Measurements from ENCODE around the gene HSPA13.
A peak's percentile ranks its signal among the peaks of the same experiment; 100 is the strongest.

HSPA13 gene, protein sequence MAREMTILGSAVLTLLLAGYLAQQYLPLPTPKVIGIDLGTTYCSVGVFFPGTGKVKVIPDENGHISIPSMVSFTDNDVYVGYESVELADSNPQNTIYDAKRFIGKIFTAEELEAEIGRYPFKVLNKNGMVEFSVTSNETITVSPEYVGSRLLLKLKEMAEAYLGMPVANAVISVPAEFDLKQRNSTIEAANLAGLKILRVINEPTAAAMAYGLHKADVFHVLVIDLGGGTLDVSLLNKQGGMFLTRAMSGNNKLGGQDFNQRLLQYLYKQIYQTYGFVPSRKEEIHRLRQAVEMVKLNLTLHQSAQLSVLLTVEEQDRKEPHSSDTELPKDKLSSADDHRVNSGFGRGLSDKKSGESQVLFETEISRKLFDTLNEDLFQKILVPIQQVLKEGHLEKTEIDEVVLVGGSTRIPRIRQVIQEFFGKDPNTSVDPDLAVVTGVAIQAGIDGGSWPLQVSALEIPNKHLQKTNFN

DNA sequence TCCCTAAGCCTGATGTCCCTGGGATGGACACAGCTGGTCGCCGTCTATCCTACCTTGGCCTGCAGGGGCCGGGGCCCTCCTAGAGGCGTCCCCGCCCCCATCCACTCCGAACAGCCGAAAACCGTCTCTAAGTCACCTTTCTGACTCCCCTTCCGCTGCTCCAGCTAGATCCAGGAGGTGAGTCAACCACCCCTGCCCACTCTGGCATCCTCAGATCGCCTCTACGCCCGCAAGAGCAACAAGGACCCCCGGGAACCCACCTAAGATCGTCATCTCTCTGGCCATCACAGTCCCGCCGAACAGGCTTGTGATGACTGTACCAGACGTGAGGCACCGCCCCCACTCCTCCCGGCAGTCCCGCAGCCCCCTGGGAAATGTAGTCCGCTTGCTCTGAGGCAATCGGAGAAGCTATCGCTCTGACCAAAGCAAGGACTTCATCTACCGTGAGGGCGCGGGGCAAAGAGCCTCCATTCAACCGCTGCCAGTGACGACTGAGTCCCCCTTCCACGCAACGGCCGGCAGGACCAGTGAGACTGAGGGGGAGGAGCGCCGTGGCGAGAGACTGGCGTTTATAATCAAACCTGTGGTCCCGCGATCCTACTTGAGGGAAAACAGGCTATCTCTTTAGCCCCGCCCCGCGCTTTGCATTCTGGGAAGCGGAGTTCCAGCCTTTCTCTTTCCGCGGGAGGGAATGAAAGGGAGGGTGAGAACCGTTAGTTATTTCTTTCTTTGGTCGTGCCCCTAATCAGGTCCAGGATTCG lies at the start of gene HSPA13:
Gene HSPA13 (minus strand): TSS at position 312 of the 761 bp plus-strand sequence. CDS start 27 bp downstream, at position 285.
- peak; percentile 100 for DNase-seq (ENCODE audit: low read depth)
- peak within 1 kb of the TSS; percentile 91 for H3K4me3 ChIP-seq (ENCODE audit: low read length)
- TF ChIP-seq, protein P1, sequence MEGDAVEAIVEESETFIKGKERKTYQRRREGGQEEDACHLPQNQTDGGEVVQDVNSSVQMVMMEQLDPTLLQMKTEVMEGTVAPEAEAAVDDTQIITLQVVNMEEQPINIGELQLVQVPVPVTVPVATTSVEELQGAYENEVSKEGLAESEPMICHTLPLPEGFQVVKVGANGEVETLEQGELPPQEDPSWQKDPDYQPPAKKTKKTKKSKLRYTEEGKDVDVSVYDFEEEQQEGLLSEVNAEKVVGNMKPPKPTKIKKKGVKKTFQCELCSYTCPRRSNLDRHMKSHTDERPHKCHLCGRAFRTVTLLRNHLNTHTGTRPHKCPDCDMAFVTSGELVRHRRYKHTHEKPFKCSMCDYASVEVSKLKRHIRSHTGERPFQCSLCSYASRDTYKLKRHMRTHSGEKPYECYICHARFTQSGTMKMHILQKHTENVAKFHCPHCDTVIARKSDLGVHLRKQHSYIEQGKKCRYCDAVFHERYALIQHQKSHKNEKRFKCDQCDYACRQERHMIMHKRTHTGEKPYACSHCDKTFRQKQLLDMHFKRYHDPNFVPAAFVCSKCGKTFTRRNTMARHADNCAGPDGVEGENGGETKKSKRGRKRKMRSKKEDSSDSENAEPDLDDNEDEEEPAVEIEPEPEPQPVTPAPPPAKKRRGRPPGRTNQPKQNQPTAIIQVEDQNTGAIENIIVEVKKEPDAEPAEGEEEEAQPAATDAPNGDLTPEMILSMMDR (conservative IDR thresholded peaks at IDR 0.05; ENCODE audit: low read length) = no peak

DNA sequence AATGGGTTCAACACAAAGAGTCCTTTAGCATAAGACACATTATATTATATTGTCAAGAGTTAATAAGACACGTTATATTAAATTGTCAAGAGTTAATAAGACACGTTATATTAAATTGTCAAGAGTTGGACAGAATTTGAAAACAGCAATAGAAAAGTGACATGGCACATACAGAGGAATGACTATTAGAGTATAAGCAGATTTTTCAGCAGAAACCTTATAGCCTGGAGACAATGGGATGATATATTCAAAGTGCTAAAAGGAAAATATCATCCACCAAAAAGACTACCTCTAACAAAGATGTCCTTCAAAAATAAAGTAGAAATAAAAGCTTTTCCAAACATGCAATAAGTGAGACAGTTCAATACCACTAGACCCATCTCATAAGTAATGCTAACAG lies 36.0 kb upstream of the HSPA13 start:
- no peak overlapping the region for H3K4me3 ChIP-seq (ENCODE audit: low read length)
- DNase-seq (ENCODE audit: low read depth) = no peak
- TF ChIP-seq, protein P1 (conservative IDR thresholded peaks at IDR 0.05; ENCODE audit: low read length) = no peak

DNA sequence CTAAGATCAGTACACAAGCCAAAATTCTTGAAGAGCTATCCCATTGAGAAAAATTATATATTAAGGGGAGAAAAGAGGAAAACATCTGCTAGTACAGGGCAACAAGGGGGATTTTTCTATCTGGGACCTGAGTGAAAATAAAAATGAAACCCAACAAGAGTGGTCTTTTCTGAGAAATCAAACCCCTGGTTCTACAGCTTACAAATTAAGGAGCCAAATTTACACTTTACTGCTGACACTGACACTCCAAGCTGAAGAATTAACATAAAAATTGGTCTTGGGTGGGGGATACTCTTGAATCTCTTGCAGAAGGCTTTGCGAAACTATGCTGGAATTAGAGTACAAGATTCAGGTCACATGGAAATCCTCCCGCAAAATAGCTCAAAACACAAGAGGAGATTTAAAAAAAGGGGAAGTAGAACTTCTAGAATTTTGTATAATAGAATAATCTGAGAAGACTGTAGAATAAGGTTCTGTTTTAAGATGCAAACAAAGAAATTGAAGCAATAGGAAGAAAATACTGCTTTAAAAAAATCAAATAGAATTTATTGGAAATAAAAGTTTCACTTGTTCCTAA lies 32.1 kb upstream of the HSPA13 start:
- H3K4me3 ChIP-seq (ENCODE audit: low read length) = no peak overlapping the region
- TF ChIP-seq, protein P1 (conservative IDR thresholded peaks at IDR 0.05; ENCODE audit: low read length) = no peak
- no peak for DNase-seq (ENCODE audit: low read depth)

DNA sequence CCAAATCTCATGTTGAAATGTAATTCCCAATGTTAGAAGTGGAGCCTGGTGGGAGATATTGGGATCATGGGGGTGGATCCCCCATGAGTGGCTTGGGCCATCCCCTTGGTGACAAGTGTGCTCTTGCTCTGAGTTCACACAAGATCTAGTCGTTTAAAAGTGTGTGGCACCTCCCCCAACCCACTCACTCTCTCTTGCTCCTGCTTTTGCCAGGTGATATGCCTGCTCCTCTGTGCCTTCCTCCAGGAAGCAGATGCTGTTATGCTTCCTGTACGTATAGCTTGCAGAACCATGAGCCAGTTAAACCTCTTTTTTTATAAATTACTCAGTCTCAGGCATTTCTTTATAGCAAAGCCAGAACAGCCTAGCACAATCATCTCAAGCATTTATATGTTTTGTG lies 23.0 kb upstream of the HSPA13 start:
- TF ChIP-seq, protein P1 (conservative IDR thresholded peaks at IDR 0.05; ENCODE audit: low read length) = no peak
- no peak for DNase-seq (ENCODE audit: low read depth)
- no peak overlapping the region for H3K4me3 ChIP-seq (ENCODE audit: low read length)

DNA sequence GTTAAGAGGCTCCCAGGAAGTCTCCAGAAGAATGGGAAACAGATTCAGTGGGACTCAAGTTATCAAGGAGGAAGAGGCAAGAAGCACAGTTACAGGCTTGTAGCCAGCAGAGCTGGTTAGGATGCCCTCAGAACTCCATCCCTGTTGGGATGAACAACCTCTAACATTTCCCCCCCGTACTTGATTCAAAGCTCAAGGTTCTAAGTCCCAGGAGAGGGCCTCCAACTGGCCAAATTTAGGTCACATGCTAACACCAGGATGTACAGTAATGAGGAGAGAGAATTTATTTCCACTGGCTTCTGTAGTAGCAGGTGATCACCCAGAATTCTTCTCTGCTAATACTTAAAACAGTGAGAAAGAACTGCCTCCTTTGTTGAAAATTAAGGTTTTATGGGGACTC lies 22.3 kb upstream of the HSPA13 start:
- TF ChIP-seq, protein P1 (conservative IDR thresholded peaks at IDR 0.05; ENCODE audit: low read length) = no peak
- H3K4me3 ChIP-seq (ENCODE audit: low read length) = no peak overlapping the region
- DNase-seq (ENCODE audit: low read depth) = no peak

DNA sequence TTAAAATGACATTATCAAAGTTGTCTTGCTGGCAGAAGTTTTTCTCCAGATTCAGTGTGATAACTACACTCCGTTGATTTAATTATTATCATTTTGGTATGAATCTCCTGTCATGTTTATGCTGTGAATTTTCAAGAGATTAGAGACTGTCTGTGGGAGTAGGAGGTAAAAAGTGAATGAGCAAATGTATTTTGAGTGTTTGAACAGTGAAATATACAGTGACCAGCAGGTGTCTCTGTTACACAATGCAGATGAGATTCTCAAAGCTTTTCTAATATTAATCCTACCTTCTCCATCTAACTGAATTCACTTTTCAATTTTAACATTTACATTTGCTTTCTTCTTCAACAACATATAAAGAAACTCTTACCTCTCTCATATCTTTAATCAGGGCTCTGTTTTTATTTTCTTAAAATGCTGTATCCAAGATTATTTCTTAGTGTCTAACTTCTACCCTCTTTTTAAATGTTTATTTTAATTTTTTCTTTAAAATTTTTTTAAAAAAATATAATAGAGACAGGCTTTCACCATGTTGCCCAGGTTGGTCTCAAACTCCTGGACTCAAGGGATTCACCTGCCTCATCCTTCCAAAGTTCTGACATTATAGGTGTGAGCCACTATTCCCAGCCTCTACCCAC lies 20.9 kb upstream of the HSPA13 start:
- TF ChIP-seq, protein P1 (conservative IDR thresholded peaks at IDR 0.05; ENCODE audit: low read length) = peak; percentile 67
- peak; percentile 39 for DNase-seq (ENCODE audit: low read depth)
- no peak overlapping the region for H3K4me3 ChIP-seq (ENCODE audit: low read length)
